ENCODE data around the gene GEMIN2.

The GEMIN2 gene

DNA sequence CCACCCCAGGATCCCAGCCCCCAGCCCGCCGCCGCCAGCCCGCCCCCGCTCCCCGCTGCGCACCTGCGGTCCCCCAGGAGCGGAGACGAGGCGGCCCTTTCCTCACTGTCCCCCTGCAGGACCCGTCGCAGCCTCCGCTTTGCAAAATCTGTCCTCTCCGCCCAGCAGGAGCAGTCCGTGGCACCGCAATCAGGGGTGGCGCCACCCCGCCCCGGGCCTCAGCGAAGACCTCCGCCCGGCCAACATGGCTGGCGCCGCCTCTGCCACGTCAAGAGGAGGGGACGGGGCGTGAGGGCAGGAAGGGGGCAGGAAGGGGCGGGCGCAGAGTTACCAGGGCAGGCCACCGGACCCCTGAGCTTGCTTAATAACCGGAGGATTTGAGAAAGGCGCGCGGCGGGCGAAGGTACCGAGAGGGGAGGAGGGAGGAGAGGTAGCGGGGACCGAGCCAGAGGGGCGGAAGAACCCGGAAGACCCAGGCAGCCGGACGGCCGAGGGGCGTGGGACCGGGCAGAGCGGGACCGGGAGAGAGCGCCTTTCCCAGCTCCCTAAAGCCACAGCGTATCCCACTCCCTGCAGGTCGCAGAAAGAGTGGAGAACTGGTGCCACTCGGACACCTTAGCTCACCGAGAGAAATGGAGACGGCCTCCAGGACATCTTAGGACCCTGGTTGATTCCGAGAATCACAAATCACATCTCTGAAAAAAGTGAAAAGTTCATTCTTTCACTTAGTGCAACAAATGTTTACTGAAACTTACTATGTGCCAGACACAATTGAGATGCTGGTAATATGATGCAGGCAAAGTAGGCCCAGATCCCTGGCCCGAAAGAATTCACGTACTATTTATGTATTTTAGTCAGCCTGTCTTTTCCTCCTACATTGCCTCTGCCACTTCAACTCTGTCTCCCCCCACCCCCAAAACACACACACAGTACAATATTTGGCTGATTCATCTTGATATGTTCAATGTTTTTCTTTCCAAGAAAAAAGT is 10.9 kb upstream of the GEMIN2 start, which contains the start of gene SEC23A:
Gene SEC23A (minus strand): TSS at position 267 of the 989 bp plus-strand sequence. CDS start 7,117 bp downstream, outside the sequence.
- TF ChIP-seq, protein P1, sequence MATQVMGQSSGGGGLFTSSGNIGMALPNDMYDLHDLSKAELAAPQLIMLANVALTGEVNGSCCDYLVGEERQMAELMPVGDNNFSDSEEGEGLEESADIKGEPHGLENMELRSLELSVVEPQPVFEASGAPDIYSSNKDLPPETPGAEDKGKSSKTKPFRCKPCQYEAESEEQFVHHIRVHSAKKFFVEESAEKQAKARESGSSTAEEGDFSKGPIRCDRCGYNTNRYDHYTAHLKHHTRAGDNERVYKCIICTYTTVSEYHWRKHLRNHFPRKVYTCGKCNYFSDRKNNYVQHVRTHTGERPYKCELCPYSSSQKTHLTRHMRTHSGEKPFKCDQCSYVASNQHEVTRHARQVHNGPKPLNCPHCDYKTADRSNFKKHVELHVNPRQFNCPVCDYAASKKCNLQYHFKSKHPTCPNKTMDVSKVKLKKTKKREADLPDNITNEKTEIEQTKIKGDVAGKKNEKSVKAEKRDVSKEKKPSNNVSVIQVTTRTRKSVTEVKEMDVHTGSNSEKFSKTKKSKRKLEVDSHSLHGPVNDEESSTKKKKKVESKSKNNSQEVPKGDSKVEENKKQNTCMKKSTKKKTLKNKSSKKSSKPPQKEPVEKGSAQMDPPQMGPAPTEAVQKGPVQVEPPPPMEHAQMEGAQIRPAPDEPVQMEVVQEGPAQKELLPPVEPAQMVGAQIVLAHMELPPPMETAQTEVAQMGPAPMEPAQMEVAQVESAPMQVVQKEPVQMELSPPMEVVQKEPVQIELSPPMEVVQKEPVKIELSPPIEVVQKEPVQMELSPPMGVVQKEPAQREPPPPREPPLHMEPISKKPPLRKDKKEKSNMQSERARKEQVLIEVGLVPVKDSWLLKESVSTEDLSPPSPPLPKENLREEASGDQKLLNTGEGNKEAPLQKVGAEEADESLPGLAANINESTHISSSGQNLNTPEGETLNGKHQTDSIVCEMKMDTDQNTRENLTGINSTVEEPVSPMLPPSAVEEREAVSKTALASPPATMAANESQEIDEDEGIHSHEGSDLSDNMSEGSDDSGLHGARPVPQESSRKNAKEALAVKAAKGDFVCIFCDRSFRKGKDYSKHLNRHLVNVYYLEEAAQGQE (IDR thresholded peaks at IDR 0.05; ENCODE audit: low read depth) = no peak
- no peak for TF ChIP-seq RAD21 (IDR thresholded peaks at IDR 0.05; ENCODE audit: low read depth)
- no peak for TF ChIP-seq TEAD4 (IDR thresholded peaks at IDR 0.05)
- TF ChIP-seq TAF1 (IDR thresholded peaks at IDR 0.05; ENCODE audit: low read depth) = peak; percentile 72
- peak; percentile 26; the same call in 1 of the 2 replicates for TF ChIP-seq EGR1 (IDR thresholded peaks at IDR 0.05)
- TF ChIP-seq TCF12 (IDR thresholded peaks at IDR 0.05; ENCODE audit: low read depth) = 0 out of 2 replicates have a peak, but pooled peaks have one; percentile 42
- TF ChIP-seq NFIC (IDR thresholded peaks at IDR 0.05) = no peak
- TF ChIP-seq CREB1 (IDR thresholded peaks at IDR 0.05; ENCODE audit: low read depth) = peak; percentile 58; the same call in 1 of the 2 replicates
- TF ChIP-seq, protein P2, sequence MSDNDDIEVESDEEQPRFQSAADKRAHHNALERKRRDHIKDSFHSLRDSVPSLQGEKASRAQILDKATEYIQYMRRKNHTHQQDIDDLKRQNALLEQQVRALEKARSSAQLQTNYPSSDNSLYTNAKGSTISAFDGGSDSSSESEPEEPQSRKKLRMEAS (IDR thresholded peaks at IDR 0.05) = peak; percentile 60
- TF ChIP-seq, protein P3, sequence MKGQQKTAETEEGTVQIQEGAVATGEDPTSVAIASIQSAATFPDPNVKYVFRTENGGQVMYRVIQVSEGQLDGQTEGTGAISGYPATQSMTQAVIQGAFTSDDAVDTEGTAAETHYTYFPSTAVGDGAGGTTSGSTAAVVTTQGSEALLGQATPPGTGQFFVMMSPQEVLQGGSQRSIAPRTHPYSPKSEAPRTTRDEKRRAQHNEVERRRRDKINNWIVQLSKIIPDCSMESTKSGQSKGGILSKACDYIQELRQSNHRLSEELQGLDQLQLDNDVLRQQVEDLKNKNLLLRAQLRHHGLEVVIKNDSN (IDR thresholded peaks at IDR 0.05) = no peak
- no peak for TF ChIP-seq FOXM1 (IDR thresholded peaks at IDR 0.05; ENCODE audit: borderline replicate concordance, low read depth)
- TF ChIP-seq ZBTB7A (IDR thresholded peaks at IDR 0.05; ENCODE audit: low read depth) = peak; percentile 85
- TF ChIP-seq EP300 (IDR thresholded peaks at IDR 0.05; ENCODE audit: borderline replicate concordance) = no peak
- peak; percentile 84 for TF ChIP-seq YY1 (IDR thresholded peaks at IDR 0.05; ENCODE audit: low read depth)
- peak; percentile 68 for TF ChIP-seq CEBPB (IDR thresholded peaks at IDR 0.05)

DNA sequence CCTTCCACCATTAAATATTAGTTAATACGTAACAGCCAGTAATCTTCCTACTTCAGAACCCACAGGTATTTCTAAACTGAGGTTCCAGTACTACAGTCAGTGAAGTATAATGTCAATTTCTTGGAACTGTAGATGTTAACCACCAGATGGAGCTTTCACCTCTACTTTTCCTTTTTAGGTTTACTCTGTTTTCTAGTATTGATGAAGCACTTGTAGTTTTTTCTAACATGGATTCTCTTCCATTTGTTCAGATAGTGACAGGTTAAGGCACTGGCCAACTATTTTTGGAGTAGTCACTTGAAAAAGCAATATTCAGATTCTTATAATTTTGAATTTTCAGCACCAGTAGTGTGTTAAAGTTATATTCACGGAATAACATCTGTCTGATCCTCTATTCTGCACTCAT is 6.5 kb upstream of the GEMIN2 start:
- TF ChIP-seq, protein P2 (IDR thresholded peaks at IDR 0.05) = no peak
- peak; percentile 54 for TF ChIP-seq RAD21 (IDR thresholded peaks at IDR 0.05; ENCODE audit: low read depth)

DNA sequence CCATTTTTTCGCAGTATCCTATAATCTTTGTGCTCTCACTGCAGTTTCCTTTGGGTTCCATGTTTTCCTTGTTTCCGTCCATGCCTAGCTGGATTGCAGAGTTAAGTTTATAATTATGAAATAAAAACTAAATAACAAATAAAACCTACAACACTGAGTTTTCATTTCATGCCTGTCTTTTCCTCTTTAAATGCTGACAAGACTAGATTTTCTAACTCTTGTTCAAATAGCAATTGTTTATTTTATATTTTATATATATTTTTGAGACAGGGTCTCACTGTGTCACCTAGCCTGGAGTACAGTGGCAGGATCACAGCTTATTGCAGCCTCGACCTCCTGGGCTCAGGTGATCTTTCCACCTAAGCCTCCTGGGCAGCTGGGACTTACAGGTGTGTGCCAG is 5.3 kb upstream of the GEMIN2 start:
- TF ChIP-seq EGR1 (IDR thresholded peaks at IDR 0.05) (no peak), FOXM1 (IDR thresholded peaks at IDR 0.05; ENCODE audit: borderline replicate concordance, low read depth) (no peak), TEAD4 (IDR thresholded peaks at IDR 0.05) (no peak), CREB1 (IDR thresholded peaks at IDR 0.05; ENCODE audit: low read depth) (no peak), YY1 (IDR thresholded peaks at IDR 0.05; ENCODE audit: low read depth) (no peak), EP300 (IDR thresholded peaks at IDR 0.05; ENCODE audit: borderline replicate concordance) (no peak), TAF1 (IDR thresholded peaks at IDR 0.05; ENCODE audit: low read depth) (no peak), TCF12 (IDR thresholded peaks at IDR 0.05; ENCODE audit: low read depth) (no peak)
- TF ChIP-seq, protein P1 (IDR thresholded peaks at IDR 0.05; ENCODE audit: low read depth) = no peak

DNA sequence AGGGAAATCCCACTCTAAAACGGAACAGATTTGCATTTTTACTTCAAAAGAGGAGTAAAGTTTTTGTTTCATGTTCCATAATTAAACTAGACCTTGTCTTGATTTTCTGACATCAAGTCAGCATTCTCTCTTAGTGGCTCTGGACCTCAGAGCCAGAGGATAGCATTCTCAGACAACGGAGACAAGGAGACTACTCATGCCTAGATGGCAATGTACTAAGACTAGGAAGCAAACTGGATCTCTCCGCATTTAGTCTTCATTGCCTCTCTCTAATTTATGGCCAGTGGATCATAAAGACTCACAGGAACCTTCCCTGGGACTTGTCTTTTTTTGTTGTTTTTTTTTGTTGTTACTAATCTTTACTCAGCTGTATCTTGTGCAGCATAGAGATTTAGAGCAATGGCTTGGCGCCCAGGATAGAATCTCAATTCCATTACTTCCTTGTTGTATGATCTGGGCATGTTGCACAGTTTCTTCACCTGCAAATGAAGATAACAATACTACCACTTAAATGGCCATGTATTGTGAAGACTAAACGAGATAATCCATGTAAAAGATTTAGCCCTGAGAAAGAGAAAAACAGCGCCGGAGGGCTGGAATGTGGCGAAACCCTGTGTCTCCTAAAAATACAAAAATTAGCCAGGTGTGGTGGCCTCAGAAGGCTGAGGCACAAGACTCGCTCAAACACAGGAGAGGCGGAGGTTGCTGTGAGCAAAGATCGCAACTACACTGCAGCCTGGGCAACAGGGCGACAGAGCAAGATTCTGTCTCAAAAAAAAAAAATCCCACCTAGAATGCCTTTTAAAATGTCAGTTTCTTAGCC is 4.0 kb upstream of the GEMIN2 start:
- TF ChIP-seq, protein P3 (IDR thresholded peaks at IDR 0.05) = no peak
- TF ChIP-seq TEAD4 (IDR thresholded peaks at IDR 0.05) = no peak
- TF ChIP-seq TCF12 (IDR thresholded peaks at IDR 0.05; ENCODE audit: low read depth) = no peak
- TF ChIP-seq YY1 (IDR thresholded peaks at IDR 0.05; ENCODE audit: low read depth) = no peak
- TF ChIP-seq, protein P2 (IDR thresholded peaks at IDR 0.05) = no peak
- no peak for TF ChIP-seq CREB1 (IDR thresholded peaks at IDR 0.05; ENCODE audit: low read depth)
- TF ChIP-seq EGR1 (IDR thresholded peaks at IDR 0.05) = no peak
- TF ChIP-seq ZBTB7A (IDR thresholded peaks at IDR 0.05; ENCODE audit: low read depth) = no peak
- TF ChIP-seq CEBPB (IDR thresholded peaks at IDR 0.05) = no peak

DNA sequence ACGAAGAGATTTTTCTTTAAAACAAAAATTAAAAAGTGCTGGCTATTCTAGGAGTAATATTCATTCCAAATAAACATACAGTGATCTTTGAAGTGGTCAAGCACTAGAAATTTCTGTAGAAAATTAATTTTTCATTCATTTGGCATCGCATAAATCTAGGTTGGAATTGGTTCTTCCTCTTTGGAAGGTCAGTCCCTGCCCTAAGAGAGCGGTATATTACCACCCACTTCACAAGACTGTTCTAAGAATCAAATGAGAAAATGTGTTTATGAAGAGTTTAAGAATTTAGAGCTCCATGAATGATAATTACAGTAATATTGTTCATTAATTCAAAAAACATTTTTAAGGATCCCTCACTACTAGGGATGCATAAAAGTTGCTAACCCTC is 444 bp upstream of the GEMIN2 start:
- TF ChIP-seq, protein P3 (IDR thresholded peaks at IDR 0.05) = no peak

All from Ishikawa (cell line).